HepG2 (cell line): ENCODE measurements around the gene TMEM229B. TPM values are rescaled to one million over a fixed set of nuclear protein-coding genes. Genes with fewer than 3 reads are reported as not detected.

Experiments
- ATAC-seq: fragments of 200-7000 bp; cut with Tn5 transposase; 3 replicates; pipeline ENCODE4 v1.9.1; 2020; ENCODE audit warnings: mild to moderate bottlenecking, moderate library complexity
- BruUV-seq: library from RNA; stranded (reverse); fragments of 400-500 nt; replicated peaks from 2 replicates; lab custom pipeline; 2021; lab: Mats Ljungman, UMichigan
- CTCF ChIA-PET: fragments of 300-600 bp; formaldehyde crosslinking; extraction: SDS; loops from one replicate; lab custom pipeline; 2021; ENCODE audit warnings: low total read pairs, inconsistent platforms, low intra/inter-chr PET ratio; lab: Yijun Ruan, JAX
- POLR2A ChIA-PET: fragments of 350-600 bp; sonication (Branson Sonifier 250); formaldehyde crosslinking; loops from one replicate; lab custom pipeline; 2020; ENCODE audit warnings: antibody characterized with exemption, inconsistent platforms; lab: Yijun Ruan, JAX
- DNase-seq: peaks from one replicate; pipeline ENCODE4 v3.0.0-alpha.2; 2015; ENCODE audit warnings: low spot score
- FAIRE-seq: peaks from 3 replicates; lab custom pipeline; 2011; peaks lifted over from hg19 to GRCh38; lab: Jason Lieb, UNC
- H2AFZ ChIP-seq: one replicate; pipeline ENCODE4 v1.6.1; 2011; ENCODE audit warnings: low read length, inconsistent platforms
- H3K27ac ChIP-seq: fragments of 300-600 bp; 3 replicates; pipeline ENCODE4 v1.8.0; 2011; ENCODE audit warnings: mixed run types, mild to moderate bottlenecking, mixed read lengths, low read length, inconsistent platforms; ENCODE audit not compliant: insufficient read depth; ENCODE audit errors: extremely low read length
- H3K27me3 ChIP-seq, 2 experiments: fragments of 200-600 bp in 1 of 2; 2 replicates in 1 of 2; 3 replicates in 1 of 2; pipeline versions ENCODE4 v1.6.0 to v1.8.0; 2011; ENCODE audit warnings: low read length in 2 of 2, mild to moderate bottlenecking in 2 of 2, moderate library complexity in 2 of 2, inconsistent platforms in 1 of 2; ENCODE audit not compliant: insufficient read depth in 2 of 2, control insufficient read depth in 1 of 2
- H3K36me3 ChIP-seq, 2 experiments: fragments of 200-600 bp in 1 of 2; replicated peaks in 1 of 2; 2 replicates in 1 of 2; 3 replicates in 1 of 2; pipeline versions ENCODE4 v1.5.1 to v1.8.0; 2011; ENCODE audit warnings: low read length in 2 of 2, inconsistent platforms in 1 of 2; ENCODE audit not compliant: insufficient read depth in 2 of 2, control insufficient read depth in 1 of 2
- H3K4me1 ChIP-seq: 2 replicates; pipeline ENCODE4 v1.5.1; 2012; ENCODE audit warnings: low read length, inconsistent platforms; ENCODE audit not compliant: insufficient read depth
- H3K4me2 ChIP-seq: 2 replicates; pipeline ENCODE4 v1.6.0; 2011; ENCODE audit warnings: low read depth, low read length, inconsistent platforms
- H3K4me3 ChIP-seq, 3 experiments: fragments of 200-600 bp in 1 of 3; sonication (generic), shearing (Covaris generic) in 1 of 3; replicated peaks in 1 of 3; 2 replicates each; pipeline ENCODE4 v1.5.1; 2011 to 2016; ENCODE audit warnings: low read length in 3 of 3, inconsistent platforms in 2 of 3, low read depth in 2 of 3, mild to moderate bottlenecking in 2 of 3, control low read depth in 1 of 3, mixed read lengths in 1 of 3; ENCODE audit not compliant: insufficient read depth in 1 of 3
- H3K79me2 ChIP-seq: one replicate; pipeline ENCODE4 v1.6.1; 2011; ENCODE audit warnings: low read length, inconsistent platforms; ENCODE audit not compliant: insufficient read depth
- H3K9ac ChIP-seq: 2 replicates; pipeline ENCODE4 v1.6.0; 2011; ENCODE audit warnings: mild to moderate bottlenecking, low read depth, low read length, inconsistent platforms; ENCODE audit not compliant: insufficient read depth
- H3K9me3 ChIP-seq: 2 replicates; pipeline ENCODE4 v1.5.1; 2012; ENCODE audit warnings: mild to moderate bottlenecking, low read length
- H4K20me1 ChIP-seq: 2 replicates; pipeline ENCODE4 v1.6.0; 2011; ENCODE audit warnings: inconsistent platforms, mild to moderate bottlenecking, low read length, moderate library complexity; ENCODE audit not compliant: insufficient read depth
- CEBPG ChIP-seq: IDR thresholded peaks from 2 replicates; pipeline ENCODE4 v1.6.1; 2016
- KLF13 ChIP-seq: sonication (generic); formaldehyde crosslinking; IDR thresholded peaks from 2 replicates; pipeline ENCODE4 v1.4.0; 2020; ENCODE audit warnings: mild to moderate bottlenecking, missing genetic modification reagents
- NFE2 ChIP-seq: sonication (generic); formaldehyde crosslinking; IDR thresholded peaks from 2 replicates; pipeline ENCODE4 v1.4.0; 2020; ENCODE audit warnings: missing genetic modification reagents
- REST ChIP-seq, 2 experiments: IDR thresholded peaks; 2 replicates each; pipeline ENCODE4 v1.6.1; 2011 to 2012; ENCODE audit warnings: low read length in 2 of 2, borderline replicate concordance in 1 of 2, low read depth in 1 of 2, mild to moderate bottlenecking in 1 of 2, moderate library complexity in 1 of 2
- SP4 ChIP-seq: sonication (generic); formaldehyde crosslinking; IDR thresholded peaks from 2 replicates; pipeline ENCODE4 v1.8.1; 2023; ENCODE audit warnings: mild to moderate bottlenecking, missing genetic modification reagents
- SUZ12 ChIP-seq: fragments of 150-350 bp; IDR thresholded peaks from 2 replicates; pipeline ENCODE4 v1.6.1; 2014; ENCODE audit warnings: low read depth, low read length
- ZMYM4 ChIP-seq: sonication (generic); formaldehyde crosslinking; IDR thresholded peaks from 2 replicates; pipeline ENCODE4 v1.8.1; 2023; ENCODE audit warnings: mild to moderate bottlenecking, missing genetic modification reagents
- WGBS: methylation state at CpG from one replicate; pipeline ENCODE4 v1.1.6; 2017; ENCODE audit warnings: low lambda C conversion rate; 5-methylcytosine and 5-hydroxymethylcytosine counted together
- in situ Hi-C: cut with HindIII; loops from 2 replicates; pipeline ENCODE4 v1.10.0; 2017; ENCODE audit warnings: low pct_unique_long_range_greater_than_20kb; ENCODE audit not compliant: extremely low pct_ligation_motif_present
- intact Hi-C: fragments of 100-400 bp; cut with micrococcal nuclease; formaldehyde crosslinking; loops from one replicate; pipeline ENCODE4 v1.10.0; 2022; ENCODE audit not compliant: unreplicated experiment
- polyA plus RNA-seq, 8 experiments: library from polyadenylated mRNA; depleted of rRNA in 3 of 8; stranded (reverse) in 7 of 8; unstranded in 1 of 8; fragments of >200 nt; fragmentation: Illumina TruSeq in 4 of 8; extraction: Trizol in 4 of 8; gene quantifications; 2 replicates each; pipeline versions ENCODE4 v1.2.1 to v1.2.3, GENCODE V29; 2011 to 2016; ENCODE audit warnings: low read depth in 4 of 8, missing spikeins in 1 of 8, mixed read lengths in 1 of 8; ENCODE audit not compliant: insufficient read depth in 1 of 8
- total RNA-seq, 5 experiments: library from RNA; depleted of rRNA; stranded (reverse); fragments of >200 nt; fragmentation: Illumina TruSeq; extraction: Trizol; gene quantifications; 2 replicates each; pipeline ENCODE4 v1.2.3, GENCODE V29; 2016; ENCODE audit warnings: low read depth in 1 of 5

The TMEM229B gene
- total and polyA plus RNA-seq, 2 of the 13 experiments (the other 11 are each of a cell fraction or from before 2014, with no cell fraction given): 0.69 to 1.1 TPM

GRCh38 chr14:67444395-67444794 is 44.1 kb downstream of the TMEM229B start:
- in situ Hi-C loops: no loop called here
- no TSS peak for BruUV-seq
- no peak overlapping the region for H3K4me2 ChIP-seq
- no peak for TF ChIP-seq SUZ12
- TF ChIP-seq SP4: no peak
- no peak for TF ChIP-seq KLF13 (CRISPR knock-in tag)
- no peak for TF ChIP-seq REST (IDR thresholded peaks at IDR 0.05; ENCODE audit: borderline replicate concordance in 1 of 2, low read depth in 1 of 2, low read length in 2 of 2)
- TF ChIP-seq CEBPG (CRISPR knock-in tag): no peak
- no peak for TF ChIP-seq ZMYM4 (CRISPR knock-in tag)
- no peak for TF ChIP-seq NFE2
- CTCF ChIA-PET: no interaction called here
- no peaks in the 10 kb centered on the region for H3K79me2 ChIP-seq
- 6% methylated on average over 3 of the region's 3 CpGs for WGBS
- peaks cover 49% of the 10 kb centered on the region for H3K4me1 ChIP-seq
- ATAC-seq (no peak), DNase-seq (no peak), FAIRE-seq (no peak)
- no peaks in the 10 kb centered on the region for H3K9me3 ChIP-seq
- no peaks in the 10 kb centered on the region for H3K36me3 ChIP-seq
- POLR2A ChIA-PET: no interaction called here
- no peak overlapping the region for H3K9ac ChIP-seq
- H3K4me3 ChIP-seq: no peak overlapping the region
- intact Hi-C loops: no loop called here
- H3K27me3 ChIP-seq: peaks cover 2 to 6% of the 10 kb centered on the region in 2 experiments; a peak in 3 of 5 replicates
- H4K20me1 ChIP-seq: no peaks in the 10 kb centered on the region
- H3K27ac ChIP-seq: no peak overlapping the region
- no peak overlapping the region for H2AFZ ChIP-seq
